NB4 (cell line): ENCODE measurements around the gene WFS1.

ENCODE experiments used
- CTCF ChIP-seq: IDR thresholded peaks from one replicate; pipeline ENCODE4 v1.5.1; 2012; ENCODE audit warnings: low read depth, low read length
- MAX ChIP-seq: IDR thresholded peaks from 2 replicates; pipeline ENCODE4 v1.6.1; 2011; ENCODE audit warnings: low read depth, low read length
- POLR2A ChIP-seq: IDR thresholded peaks from 2 replicates; pipeline ENCODE4 v1.6.1; 2011; ENCODE audit warnings: mild to moderate bottlenecking; ENCODE audit not compliant: insufficient read length; ENCODE audit errors: extremely low read depth

DNA sequence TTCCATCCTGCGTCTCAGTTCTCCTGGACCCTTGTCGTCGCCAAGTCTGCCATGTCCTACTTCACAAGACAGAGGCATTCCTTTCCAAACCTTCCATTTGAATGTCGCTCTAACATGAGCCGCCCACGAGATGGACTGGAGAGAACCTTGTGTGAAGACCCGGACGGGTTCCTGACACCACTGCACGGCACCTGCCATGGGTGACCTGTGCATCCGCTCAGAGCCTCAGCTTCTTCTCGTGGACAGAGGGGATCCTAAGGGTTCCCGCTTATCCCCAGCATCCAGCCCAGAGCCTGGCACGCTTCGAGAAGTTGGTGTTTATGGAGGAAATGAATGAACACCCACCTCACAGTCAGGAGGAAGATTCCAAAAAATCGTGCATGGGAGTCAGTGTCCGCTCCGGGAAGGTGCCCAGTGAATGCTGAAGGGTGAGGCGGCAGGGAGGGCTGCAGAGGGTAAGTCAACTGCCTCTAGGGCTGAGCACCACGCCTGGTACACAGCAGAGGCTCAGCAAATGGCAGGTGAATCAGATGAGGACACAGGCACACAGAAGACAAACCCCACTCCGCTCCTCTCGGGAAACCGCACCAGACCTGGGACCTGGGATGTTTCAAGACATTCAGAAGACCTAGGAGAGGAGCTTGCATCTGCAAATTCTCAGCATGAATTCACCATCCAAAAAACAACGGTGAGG, 52.6 kb downstream of the WFS1 start:
- TF ChIP-seq CTCF = no peak
- no peak for TF ChIP-seq POLR2A
- TF ChIP-seq MAX = no peak
